Glutamatergic neuron (in vitro differentiated cells): ENCODE measurements around the gene MED1. TPM values are rescaled to one million over a fixed set of nuclear protein-coding genes. Genes with fewer than 3 reads are reported as not detected.
"Not testable (repeated sequence)": the region's sequence is repeated elsewhere in the genome, so short reads cannot be mapped to it uniquely, and the experiment has no call there.

Source experiments
- DNase-seq: peaks from one replicate; pipeline ENCODE4 v3.0.0; 2022
- H3K27ac Mint-ChIP-seq: one replicate; pipeline ENCODE4 v1.8.0; 2020; ENCODE audit warnings: mild to moderate bottlenecking, mixed read lengths, inconsistent platforms; ENCODE audit not compliant: unreplicated experiment
- H3K27me3 Mint-ChIP-seq: one replicate; pipeline ENCODE4 v1.8.0; 2020; ENCODE audit warnings: mild to moderate bottlenecking, moderate library complexity, mixed read lengths, inconsistent platforms; ENCODE audit not compliant: unreplicated experiment
- H3K36me3 Mint-ChIP-seq: one replicate; pipeline ENCODE4 v1.8.0; 2020; ENCODE audit warnings: mild to moderate bottlenecking, mixed read lengths, inconsistent platforms; ENCODE audit not compliant: unreplicated experiment
- H3K4me1 Mint-ChIP-seq: one replicate; pipeline ENCODE4 v1.8.0; 2020; ENCODE audit warnings: mild to moderate bottlenecking, low read depth, mixed read lengths, inconsistent platforms; ENCODE audit not compliant: unreplicated experiment
- H3K4me3 Mint-ChIP-seq: one replicate; pipeline ENCODE4 v1.8.0; 2020; ENCODE audit warnings: mild to moderate bottlenecking, mixed read lengths, inconsistent platforms; ENCODE audit not compliant: unreplicated experiment
- H3K9me3 Mint-ChIP-seq: one replicate; pipeline ENCODE4 v1.8.0; 2020; ENCODE audit warnings: mild to moderate bottlenecking, moderate library complexity, mixed read lengths, inconsistent platforms; ENCODE audit not compliant: unreplicated experiment
- CTCF ChIP-seq: fragments of 200-600 bp; sonication (generic); IDR thresholded peaks from one replicate; pipeline ENCODE4 v1.5.0; 2021; ENCODE audit not compliant: partially characterized antibody, unreplicated experiment
- total RNA-seq: library from RNA; stranded (reverse); fragmentation: NEBNext Ultra II Directional; extraction: Animal tissue kit (Norgen Biotek cat#: 25700); gene quantifications from one replicate; pipeline ENCODE4 v1.2.1, GENCODE V29; 2021; ENCODE audit not compliant: unreplicated experiment

The MED1 gene
- total RNA-seq, 1 donor from 2014 or later, result 46.0 TPM

- H3K27ac Mint-ChIP-seq, result peak overlapping the region; percentile 96
- H3K9me3 Mint-ChIP-seq, result no peaks in the 10 kb centered on the region
- no peaks in the 10 kb centered on the region for H3K36me3 Mint-ChIP-seq
Observed at GRCh38 chr17:39450051-39450450, 1.0 kb downstream of the MED1 start.

GRCh38 chr17:39447561-39447960 lies 3.5 kb downstream of the MED1 start:
- no peak for DNase-seq
- Mint-ChIP-seq H3K27ac (no peak overlapping the region), H3K4me3 (no peak overlapping the region), H3K4me1 (peaks cover 3% of the 10 kb centered on the region), H3K9me3 (peaks cover 2% of the 10 kb centered on the region), H3K27me3 (peaks cover 2% of the 10 kb centered on the region), H3K36me3 (peaks cover 8% of the 10 kb centered on the region)
- TF ChIP-seq CTCF, result no peak

More at GRCh38 chr17:39450051-39450450, 1.0 kb downstream of the MED1 start:
- Mint-ChIP-seq H3K27me3 (peaks cover 2% of the 10 kb centered on the region), H3K4me3 (peak overlapping the region; percentile 95), H3K4me1 (peaks cover 3% of the 10 kb centered on the region)
- no peak for TF ChIP-seq CTCF
- DNase-seq, result no peak

- no peak for DNase-seq
- TF ChIP-seq CTCF, result no peak
- no peak overlapping the region for H3K4me3 Mint-ChIP-seq
- peaks cover 2% of the 10 kb centered on the region for H3K9me3 Mint-ChIP-seq
- no peaks in the 10 kb centered on the region for H3K27me3 Mint-ChIP-seq
- H3K27ac Mint-ChIP-seq, result no peak overlapping the region
- no peaks in the 10 kb centered on the region for H3K4me1 Mint-ChIP-seq
- H3K36me3 Mint-ChIP-seq, result peaks cover 8% of the 10 kb centered on the region
Observed at GRCh38 chr17:39443326-39443725, 7.7 kb downstream of the MED1 start.

- H3K27me3 Mint-ChIP-seq, H3K9me3 Mint-ChIP-seq, DNase-seq, H3K36me3 Mint-ChIP-seq, H3K27ac Mint-ChIP-seq, H3K4me3 Mint-ChIP-seq, H3K4me1 Mint-ChIP-seq: not testable (repeated sequence)
Observed at GRCh38 chr17:39439868-39440267, 11.2 kb downstream of the MED1 start.

- Mint-ChIP-seq H3K4me1 (no peaks in the 10 kb centered on the region), H3K27me3 (peaks cover 2% of the 10 kb centered on the region), H3K9me3 (peaks cover 1% of the 10 kb centered on the region), H3K36me3 (no peaks in the 10 kb centered on the region), H3K27ac (no peak overlapping the region), H3K4me3 (no peak overlapping the region)
- no peak for DNase-seq
- no peak for TF ChIP-seq CTCF
Observed at GRCh38 chr17:39429600-39429999, 21.5 kb downstream of the MED1 start.

GRCh38 chr17:39416141-39416540 lies 34.9 kb downstream of the MED1 start:
- Mint-ChIP-seq H3K9me3 (no peaks in the 10 kb centered on the region), H3K4me1 (no peaks in the 10 kb centered on the region), H3K27ac (no peak overlapping the region), H3K36me3 (no peaks in the 10 kb centered on the region), H3K27me3 (no peaks in the 10 kb centered on the region), H3K4me3 (no peak overlapping the region)
- no peak for TF ChIP-seq CTCF
- no peak for DNase-seq
